Renal cortical epithelial cell (primary cell): ENCODE results near the gene CCDC74B. TPM values are rescaled to one million over a fixed set of nuclear protein-coding genes. Genes with fewer than 3 reads are reported as not detected.
"Not testable (repeated sequence)": the region's sequence is repeated elsewhere in the genome, so short reads cannot be mapped to it uniquely, and the experiment has no call there.

ENCODE experiments used
- DNase-seq: peaks from one replicate; pipeline ENCODE4 v3.0.0-alpha.2; 2011; ENCODE audit warnings: low read depth
- total RNA-seq: library from RNA; depleted of rRNA; stranded (reverse); fragments of >200 nt; gene quantifications from 2 replicates; pipeline ENCODE4 v1.2.3, GENCODE V29; 2014

CCDC74B gene
- 0.87 and 7.2 TPM in 2 replicates for total RNA-seq

- DNase-seq, result peak; percentile 4
Observed at GRCh38 chr2:130145006-130145414, at the start of gene CCDC74B. TSS of gene CCDC74B (minus strand) at chr2:130145112. CDS start at chr2:130144996, 116 bp downstream.

GRCh38 chr2:130193824-130194223 lies 48.9 kb upstream of the CCDC74B start:
- DNase-seq, result not testable (repeated sequence)

DNA sequence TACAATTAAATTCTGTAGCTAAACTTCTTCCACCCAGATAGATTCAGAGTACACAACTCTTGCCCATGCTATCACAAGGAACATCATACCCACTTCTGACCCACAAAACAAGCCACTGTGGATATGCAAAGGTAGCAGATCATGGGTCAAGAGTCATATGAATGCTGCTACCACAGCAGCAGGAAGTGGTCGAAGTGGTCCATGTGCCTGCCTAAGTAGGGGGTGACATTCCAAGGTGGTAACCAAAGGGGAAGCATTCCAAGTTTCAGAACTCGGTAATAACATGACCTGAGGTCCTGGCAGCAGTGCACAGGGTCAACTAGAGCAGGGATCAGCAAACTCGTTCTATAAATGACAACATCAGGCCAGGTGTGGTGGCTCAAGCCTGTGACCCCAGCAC lies 47.5 kb upstream of the CCDC74B start:
- DNase-seq, result peak; percentile 20

GRCh38 chr2:130191319-130191718 lies 46.4 kb upstream of the CCDC74B start:
- not testable (repeated sequence) for DNase-seq

GRCh38 chr2:130190237-130190636 lies 45.3 kb upstream of the CCDC74B start:
- no peak for DNase-seq

- not testable (repeated sequence) for DNase-seq
Observed at GRCh38 chr2:130188958-130189357, 44.0 kb upstream of the CCDC74B start.

- not testable (repeated sequence) for DNase-seq
Observed at GRCh38 chr2:130187859-130188792, 43.2 kb upstream of the CCDC74B start.

DNA sequence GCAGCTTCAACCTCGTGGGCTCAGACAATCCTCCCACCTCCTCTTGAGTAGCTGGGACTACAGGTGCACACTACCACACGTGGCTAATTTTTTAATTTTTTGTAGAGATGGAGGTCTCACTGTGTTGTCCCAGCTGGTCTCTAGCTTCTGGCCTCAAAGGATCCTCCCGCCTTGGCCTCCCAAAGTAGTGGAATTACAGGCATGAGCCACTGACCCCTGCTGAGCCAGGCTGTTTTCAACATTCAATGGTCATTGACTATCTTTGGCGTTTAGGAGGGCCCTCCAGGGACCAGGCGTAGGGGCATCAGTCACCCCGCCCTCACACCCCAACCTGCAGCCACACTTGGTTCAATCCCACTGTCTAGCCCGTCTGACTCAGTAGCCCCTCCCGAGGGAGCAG lies 42.4 kb upstream of the CCDC74B start:
- DNase-seq, result no peak

DNA sequence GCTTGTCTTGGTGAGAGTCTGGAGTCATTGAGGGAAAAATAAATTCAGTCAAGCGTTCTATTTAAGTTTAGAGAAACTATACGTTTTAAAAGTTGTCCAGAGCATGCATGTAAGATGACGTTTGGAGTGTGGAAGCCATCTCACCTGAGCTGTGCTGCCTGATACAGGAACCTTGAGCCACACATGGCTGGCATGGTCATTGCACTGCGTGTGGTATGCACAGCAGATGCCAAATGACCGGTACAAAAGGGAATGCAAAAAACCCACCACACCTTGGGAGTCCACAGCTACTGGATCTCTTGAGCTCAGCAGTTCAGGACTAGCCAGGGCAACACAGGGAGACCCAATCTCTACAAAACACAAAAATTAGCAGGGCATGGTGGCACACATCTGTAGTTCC lies 41.5 kb upstream of the CCDC74B start:
- DNase-seq, result no peak

DNA sequence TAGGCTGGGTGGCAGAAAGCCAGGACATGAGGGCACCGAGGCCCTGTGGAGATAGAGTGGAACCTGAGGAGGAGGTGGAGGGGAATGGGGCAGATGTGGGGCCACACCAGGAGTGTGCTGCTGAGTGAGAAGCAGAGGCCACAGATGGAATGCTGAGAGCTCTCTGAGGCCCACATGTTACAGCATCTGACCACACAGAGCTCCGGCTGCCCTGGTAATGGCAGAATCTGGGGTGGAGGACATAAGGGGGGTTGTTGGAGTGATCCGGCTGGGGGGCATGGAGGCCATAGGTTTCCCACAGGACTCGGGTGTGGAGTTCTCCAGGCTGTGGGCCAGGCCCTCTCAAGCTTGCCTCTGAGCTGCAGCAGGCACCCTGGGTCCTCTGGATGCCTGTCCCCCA lies 41.0 kb upstream of the CCDC74B start:
- no peak for DNase-seq

DNA sequence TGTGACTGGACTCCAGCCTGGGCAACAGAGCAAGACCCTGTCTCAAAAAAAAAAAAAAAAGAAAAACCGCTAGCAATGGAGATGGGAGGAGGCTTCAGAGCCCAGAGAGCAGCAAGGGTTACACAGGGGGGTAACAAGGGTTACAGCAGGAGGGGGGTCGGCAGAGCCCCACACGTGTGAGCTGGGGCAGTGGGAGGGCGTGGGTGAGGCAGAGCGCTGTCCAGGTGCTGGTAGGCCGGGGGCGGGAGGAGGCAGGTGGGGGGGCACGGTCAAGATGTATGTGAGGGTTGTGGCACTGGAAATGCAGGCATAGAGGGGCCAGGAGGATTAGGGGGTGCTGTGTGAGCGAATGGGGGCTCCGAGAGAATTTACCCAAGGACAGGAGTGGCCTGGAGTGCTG lies 40.5 kb upstream of the CCDC74B start:
- no peak for DNase-seq

DNA sequence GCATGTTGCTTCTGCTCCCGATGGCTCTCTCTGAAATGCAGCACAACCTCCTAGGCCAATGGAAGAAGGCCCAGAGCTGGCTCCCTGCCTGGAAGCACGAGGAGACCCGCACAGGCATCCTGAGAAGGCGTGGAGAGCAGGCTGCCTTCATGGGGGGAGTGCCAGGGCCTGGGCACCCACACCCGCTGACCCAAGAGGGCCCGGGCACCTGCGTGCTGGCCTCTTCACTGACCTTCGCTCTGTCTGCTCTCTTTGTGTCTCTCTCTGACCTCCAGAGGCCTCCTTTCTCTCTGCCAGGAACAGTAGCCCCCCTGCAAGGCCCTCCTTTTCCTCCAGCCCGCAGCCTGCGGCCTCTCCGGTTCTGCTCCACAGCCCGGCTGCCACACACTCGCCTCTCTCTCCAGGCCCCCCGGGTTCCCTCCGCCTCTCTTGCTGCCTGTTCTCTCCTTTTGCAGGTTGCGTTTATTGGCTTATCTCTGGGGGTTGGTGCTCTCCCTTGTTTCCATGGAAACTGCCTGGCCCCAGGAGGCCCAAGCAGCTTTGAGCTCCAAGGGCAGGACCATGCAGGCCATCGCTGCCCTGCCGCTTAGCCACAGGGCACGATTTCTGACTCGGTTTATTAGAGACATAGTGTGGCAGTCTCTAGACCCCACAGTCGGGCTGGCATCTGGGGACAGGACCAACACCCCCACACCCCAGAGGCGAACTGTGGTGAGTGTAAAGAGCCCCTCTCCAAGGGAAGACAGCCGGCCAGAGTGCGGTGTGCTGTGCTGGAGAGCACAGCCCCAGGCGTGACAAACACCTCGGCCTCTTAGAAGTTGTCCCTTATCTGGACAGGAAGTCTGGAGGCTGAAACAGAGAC lies 38.8 kb upstream of the CCDC74B start:
- no peak for DNase-seq

GRCh38 chr2:130182826-130183511 lies 38.1 kb upstream of the CCDC74B start:
- DNase-seq, result not testable (repeated sequence)

- DNase-seq, result peak; percentile 46
Observed at GRCh38 chr2:130181880-130182682, 37.2 kb upstream of the CCDC74B start, which contains the start of gene MZT2B. TSS of gene MZT2B (plus strand) at chr2:130182262. CDS start at chr2:130182283, 21 bp downstream.

DNA sequence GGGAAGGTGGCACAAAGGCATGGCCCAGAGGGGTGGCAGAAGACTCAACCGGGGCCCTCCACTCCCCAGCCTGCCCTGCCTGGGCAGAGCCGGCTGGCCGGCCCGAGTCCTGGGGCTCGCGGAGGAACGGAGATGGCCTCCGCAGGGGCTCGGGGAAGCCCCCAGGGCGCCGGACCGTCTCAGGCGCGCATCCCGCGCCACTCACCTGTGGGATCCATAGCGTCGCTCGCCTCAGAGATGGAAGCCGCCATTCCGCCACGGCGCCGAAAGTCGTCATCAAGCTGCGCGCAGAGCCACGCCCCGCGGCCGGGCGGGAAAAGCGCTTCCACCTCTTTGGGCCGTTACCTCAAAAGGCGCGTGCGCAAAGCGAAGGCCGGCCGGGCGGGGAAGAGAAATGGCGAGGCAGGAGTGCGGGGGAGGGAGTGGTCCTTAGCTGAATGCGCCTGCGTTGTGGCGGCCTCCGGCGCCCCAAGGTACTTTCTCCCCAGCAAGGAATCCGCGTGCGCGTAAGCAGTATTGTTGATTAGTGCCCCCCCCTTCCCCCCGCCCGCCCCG lies 36.5 kb upstream of the CCDC74B start, which contains the start of gene SMPD4:
Gene SMPD4, minus strand, starts transcription at position 278 of the 555 bp plus-strand sequence. CDS start 5,010 bp downstream, outside the sequence.
- DNase-seq, result peak; percentile 82

DNA sequence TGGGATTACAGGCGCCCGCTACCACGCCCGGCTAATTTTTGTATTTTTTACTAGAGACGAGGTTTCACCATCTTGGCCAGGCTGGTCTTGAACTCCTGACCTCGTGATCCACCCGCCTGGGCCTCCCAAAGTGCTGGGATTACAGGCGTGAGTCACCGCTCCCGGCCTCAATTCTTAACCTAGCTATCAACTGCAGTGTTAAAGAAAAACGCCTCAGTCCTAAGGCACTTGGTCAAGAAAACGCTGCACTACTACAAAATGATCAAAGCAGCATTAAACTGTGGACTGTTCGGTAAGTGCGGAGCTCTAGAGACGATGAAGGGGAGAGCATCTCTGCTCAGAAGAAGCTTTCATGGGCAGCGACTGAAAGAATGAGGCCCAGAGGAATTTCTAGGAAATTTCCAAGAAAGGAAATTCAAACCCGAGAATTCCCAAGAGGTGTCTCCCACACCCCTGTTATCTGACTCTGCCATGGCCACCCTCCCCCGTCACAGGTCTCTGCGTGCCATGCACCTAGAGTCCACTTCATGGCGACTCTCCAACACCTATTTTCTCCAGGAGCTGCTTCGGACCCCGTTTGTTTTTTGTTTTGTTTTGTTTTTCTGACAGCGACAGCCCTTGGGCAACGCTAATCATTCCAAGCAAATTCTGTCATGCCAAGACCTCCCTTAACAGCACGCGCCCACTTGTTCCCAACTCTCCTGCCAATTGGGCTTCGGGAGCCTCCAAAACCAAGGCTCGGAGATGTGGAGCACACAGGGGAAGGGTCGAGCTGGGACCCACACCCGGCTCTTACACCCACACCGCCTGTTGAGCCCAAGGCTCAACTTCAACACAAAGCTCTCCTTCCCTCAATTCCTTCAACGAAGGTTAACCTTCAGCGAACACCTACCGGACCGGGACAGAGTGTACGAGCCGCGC lies 35.8 kb upstream of the CCDC74B start:
- DNase-seq, result peak; percentile 10

DNA sequence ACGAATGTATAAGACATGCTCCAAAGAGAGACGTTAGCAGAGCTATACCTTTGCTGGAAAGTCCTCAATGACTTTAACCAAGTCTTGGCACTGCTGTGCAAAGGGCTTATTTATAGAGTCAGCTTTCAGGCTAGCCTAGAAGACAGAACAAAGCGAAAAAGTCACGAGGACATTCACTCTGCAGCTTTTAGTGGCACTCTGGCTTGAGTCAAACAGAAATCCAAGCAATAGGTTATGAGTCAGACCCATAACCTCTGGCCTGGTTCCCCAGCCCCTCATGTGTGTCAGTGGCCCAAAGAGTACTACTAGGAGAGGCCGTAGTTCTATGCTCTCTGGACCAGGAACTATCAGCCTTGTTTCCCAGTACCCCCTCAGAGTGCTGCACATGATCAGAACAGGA lies 30.0 kb upstream of the CCDC74B start:
- DNase-seq, result not testable (repeated sequence)

DNA sequence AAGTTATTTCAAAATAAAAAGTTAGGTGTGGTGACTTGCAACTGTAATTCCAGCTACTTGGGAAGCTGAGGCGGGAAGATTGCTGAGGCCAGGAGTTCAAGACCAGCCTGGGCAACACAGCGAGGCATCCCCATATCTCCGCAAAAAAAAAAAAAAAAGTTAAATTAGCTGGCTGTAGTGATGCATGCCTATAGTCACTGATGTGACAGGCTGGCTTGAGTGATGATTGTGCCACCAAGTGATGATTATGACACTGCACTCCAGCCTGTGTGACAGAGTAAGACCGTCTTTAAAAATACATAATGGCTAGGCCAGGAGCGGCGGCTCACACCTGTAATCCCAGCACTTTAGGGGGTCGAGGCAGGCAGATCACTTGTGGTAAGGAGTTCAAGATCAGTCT lies 25.0 kb upstream of the CCDC74B start:
- no peak for DNase-seq

GRCh38 chr2:130169163-130169562 lies 24.3 kb upstream of the CCDC74B start:
- DNase-seq, result not testable (repeated sequence)
